Liver (tissue), 9 donors: ENCODE data around the gene STRIP2. TPM values are rescaled to one million over a fixed set of nuclear protein-coding genes. Genes with fewer than 3 reads are reported as not detected.

Experiments used
- DNase-seq: peaks from one replicate; pipeline ENCODE4 v3.0.0-alpha.2; 2017; ENCODE audit warnings: low spot score
- H3K27ac ChIP-seq, 2 donors: one replicate each; pipeline ENCODE4 v1.7.0; 2013; ENCODE audit warnings: inconsistent platforms in 2 of 2, low read length in 2 of 2, control low read depth in 1 of 2, low read depth in 1 of 2, mild to moderate bottlenecking in 1 of 2
- H3K27me3 ChIP-seq, 4 donors: one replicate each; pipeline versions ENCODE4 v1.6.1 to v1.7.0; 2013; ENCODE audit warnings: low read length in 3 of 4, inconsistent platforms in 1 of 4, mild to moderate bottlenecking in 1 of 4, moderate library complexity in 1 of 4; ENCODE audit not compliant: control insufficient read depth in 4 of 4, insufficient read depth in 4 of 4
- H3K36me3 ChIP-seq, 4 donors: one replicate each; pipeline versions ENCODE4 v1.6.1 to v1.7.0; 2013; ENCODE audit warnings: low read length in 3 of 4, mild to moderate bottlenecking in 3 of 4, low read depth in 1 of 4, moderate library complexity in 1 of 4; ENCODE audit not compliant: control insufficient read depth in 4 of 4, insufficient read depth in 3 of 4
- H3K4me1 ChIP-seq, 4 donors: one replicate each; pipeline versions ENCODE4 v1.6.1 to v1.7.0; 2013; ENCODE audit warnings: low read length in 3 of 4, mild to moderate bottlenecking in 3 of 4, moderate library complexity in 1 of 4; ENCODE audit not compliant: control insufficient read depth in 4 of 4, insufficient read depth in 4 of 4
- H3K4me3 ChIP-seq, 3 donors: one replicate each; pipeline versions ENCODE4 v1.6.1 to v1.7.0; 2013; ENCODE audit warnings: low read length in 3 of 3, control low read depth in 1 of 3, low read depth in 1 of 3, mild to moderate bottlenecking in 1 of 3
- H3K9ac ChIP-seq, 2 donors: one replicate each; pipeline ENCODE4 v1.7.0; 2013; ENCODE audit warnings: low read length in 2 of 2, mild to moderate bottlenecking in 2 of 2, moderate library complexity in 2 of 2, control low read depth in 1 of 2, low read depth in 1 of 2
- H3K9me3 ChIP-seq, 4 donors: one replicate each; pipeline versions ENCODE4 v1.6.1 to v1.7.0; 2013; ENCODE audit warnings: low read length in 3 of 4; ENCODE audit not compliant: control insufficient read depth in 4 of 4
- EGR1 ChIP-seq, 2 donors: IDR thresholded peaks; 2 replicates each; pipeline ENCODE4 v1.6.1; 2016 to 2018; ENCODE audit warnings: antibody characterized with exemption in 2 of 2, low read depth in 2 of 2
- FOXA1 ChIP-seq: IDR thresholded peaks from 2 replicates; pipeline ENCODE4 v1.6.1; 2016; ENCODE audit warnings: antibody characterized with exemption
- FOXA2 ChIP-seq: IDR thresholded peaks from 2 replicates; pipeline ENCODE4 v1.6.1; 2016; ENCODE audit warnings: antibody characterized with exemption
- GABPA ChIP-seq, 2 donors: IDR thresholded peaks in 1 of 2; conservative IDR thresholded peaks in 1 of 2; 2 replicates each; pipeline ENCODE4 v1.6.1; 2016; ENCODE audit warnings: antibody characterized with exemption in 2 of 2, mild to moderate bottlenecking in 1 of 2, moderate library complexity in 1 of 2
- HNF4A ChIP-seq, 2 donors: conservative IDR thresholded peaks; 2 replicates each; pipeline ENCODE4 v1.6.1; 2016; ENCODE audit warnings: antibody characterized with exemption in 2 of 2, mild to moderate bottlenecking in 2 of 2
- HNF4G ChIP-seq: IDR thresholded peaks from 2 replicates; pipeline ENCODE4 v1.6.1; 2016; ENCODE audit warnings: antibody characterized with exemption
- JUND ChIP-seq, 2 donors: IDR thresholded peaks; 2 replicates each; pipeline ENCODE4 v1.6.1; 2016; ENCODE audit warnings: antibody characterized with exemption in 2 of 2
- NR2F2 ChIP-seq: IDR thresholded peaks from 2 replicates; pipeline ENCODE4 v1.6.1; 2016; ENCODE audit warnings: antibody characterized with exemption
- RXRA ChIP-seq, 2 donors: IDR thresholded peaks; 2 replicates each; pipeline ENCODE4 v1.6.1; 2017 to 2018; ENCODE audit warnings: antibody characterized with exemption in 2 of 2, mild to moderate bottlenecking in 1 of 2
- SP1 ChIP-seq: IDR thresholded peaks from 2 replicates; pipeline ENCODE4 v1.6.1; 2018; ENCODE audit warnings: antibody characterized with exemption, mild to moderate bottlenecking
- TAF1 ChIP-seq: conservative IDR thresholded peaks from 2 replicates; pipeline ENCODE4 v1.6.1; 2016; ENCODE audit warnings: antibody characterized with exemption, mild to moderate bottlenecking
- YY1 ChIP-seq: IDR thresholded peaks from 2 replicates; pipeline ENCODE4 v1.6.1; 2016; ENCODE audit warnings: antibody characterized with exemption, mild to moderate bottlenecking
- WGBS: extraction: QIAGEN DNeasy Blood & Tissue Kit; methylation state at CpG from one replicate; pipeline ENCODE4 v1.1.7; 2013; 5-methylcytosine and 5-hydroxymethylcytosine counted together
- polyA plus RNA-seq, 2 donors: library from polyadenylated mRNA; stranded (reverse) in 1 of 2; unstranded in 1 of 2; fragments of 200-250 nt in 1 of 2; fragments of >200 nt in 1 of 2; fragmentation: Nextera tagmentation in 1 of 2; extraction: Ambion mirVana in 1 of 2; gene quantifications; one replicate each; pipeline versions ENCODE4 v1.2.1 to v1.2.3, GENCODE V29; 2013 to 2015
- total RNA-seq, 2 donors: library from RNA; depleted of rRNA; stranded (reverse); fragments of >200 nt; gene quantifications; one replicate each; pipeline ENCODE4 v1.2.3, GENCODE V29; 2014
- TF ChIP-seq, protein P1 (sequence below): IDR thresholded peaks from 2 replicates; pipeline ENCODE4 v1.6.1; 2016; ENCODE audit warnings: antibody characterized with exemption
- TF ChIP-seq, protein P2 (sequence below): IDR thresholded peaks from 2 replicates; pipeline ENCODE4 v1.6.1; 2016; ENCODE audit warnings: antibody characterized with exemption
- TF ChIP-seq, protein P3 (sequence below): fragments of 150-350 bp; IDR thresholded peaks from 2 replicates; pipeline ENCODE4 v1.5.1; 2017; ENCODE audit warnings: improper control_type of control experiment, low read depth, low read length; ENCODE audit not compliant: missing input control
- donor health status: healthy.
- donor health status: healthy.
- donor health status: healthy.
- donor health status: healthy.
- donor health status: healthy.

STRIP2 gene
- total and polyA plus RNA-seq, 4 donors: 0.18 to 4.8 (median 0.35) TPM

DNA sequence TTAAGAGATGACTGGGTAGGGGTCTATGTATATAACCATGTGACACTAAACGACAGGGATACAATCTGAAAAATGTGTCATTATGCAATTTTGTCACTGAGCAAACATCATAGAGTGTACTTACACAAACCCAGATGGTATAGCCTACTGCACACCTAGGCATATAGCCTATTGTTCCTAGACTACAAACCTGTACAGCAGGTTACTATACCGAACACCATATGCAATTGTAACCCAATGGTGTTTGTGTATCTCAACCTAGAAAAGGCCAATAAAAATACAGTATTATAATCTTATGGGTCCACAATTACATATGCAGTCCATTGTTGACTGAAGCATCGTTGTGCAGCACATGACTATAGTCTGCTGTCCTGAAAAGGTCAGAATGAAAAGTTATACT, 22.9 kb downstream of the STRIP2 start:
- H3K9ac ChIP-seq: no peak overlapping the region
- H3K27ac ChIP-seq: no peak overlapping the region
- no peak overlapping the region for H3K4me3 ChIP-seq
- no peaks in the 10 kb centered on the region for H3K4me1 ChIP-seq
- 81% methylated on average over 3 of the region's 3 CpGs for WGBS
- H3K27me3 ChIP-seq: no peaks in the 10 kb centered on the region
- H3K9me3 ChIP-seq: no peaks in the 10 kb centered on the region
- DNase-seq: no peak
- TF ChIP-seq RXRA (IDR thresholded peaks at IDR 0.05) (no peak), HNF4G (no peak), GABPA (IDR thresholded peaks at IDR 0.05 in 1 of 2, conservative IDR thresholded peaks at IDR 0.05 in 1 of 2) (no peak), YY1 (no peak), EGR1 (IDR thresholded peaks at IDR 0.05; ENCODE audit: low read depth in 2 of 2) (no peak), HNF4A (conservative IDR thresholded peaks at IDR 0.05) (no peak), SP1 (no peak), FOXA2 (no peak)
- TF ChIP-seq, protein P1, sequence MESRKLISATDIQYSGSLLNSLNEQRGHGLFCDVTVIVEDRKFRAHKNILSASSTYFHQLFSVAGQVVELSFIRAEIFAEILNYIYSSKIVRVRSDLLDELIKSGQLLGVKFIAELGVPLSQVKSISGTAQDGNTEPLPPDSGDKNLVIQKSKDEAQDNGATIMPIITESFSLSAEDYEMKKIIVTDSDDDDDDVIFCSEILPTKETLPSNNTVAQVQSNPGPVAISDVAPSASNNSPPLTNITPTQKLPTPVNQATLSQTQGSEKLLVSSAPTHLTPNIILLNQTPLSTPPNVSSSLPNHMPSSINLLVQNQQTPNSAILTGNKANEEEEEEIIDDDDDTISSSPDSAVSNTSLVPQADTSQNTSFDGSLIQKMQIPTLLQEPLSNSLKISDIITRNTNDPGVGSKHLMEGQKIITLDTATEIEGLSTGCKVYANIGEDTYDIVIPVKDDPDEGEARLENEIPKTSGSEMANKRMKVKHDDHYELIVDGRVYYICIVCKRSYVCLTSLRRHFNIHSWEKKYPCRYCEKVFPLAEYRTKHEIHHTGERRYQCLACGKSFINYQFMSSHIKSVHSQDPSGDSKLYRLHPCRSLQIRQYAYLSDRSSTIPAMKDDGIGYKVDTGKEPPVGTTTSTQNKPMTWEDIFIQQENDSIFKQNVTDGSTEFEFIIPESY: no peak
- TF ChIP-seq, protein P2, sequence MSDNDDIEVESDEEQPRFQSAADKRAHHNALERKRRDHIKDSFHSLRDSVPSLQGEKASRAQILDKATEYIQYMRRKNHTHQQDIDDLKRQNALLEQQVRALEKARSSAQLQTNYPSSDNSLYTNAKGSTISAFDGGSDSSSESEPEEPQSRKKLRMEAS: no peak
- TF ChIP-seq, protein P3, sequence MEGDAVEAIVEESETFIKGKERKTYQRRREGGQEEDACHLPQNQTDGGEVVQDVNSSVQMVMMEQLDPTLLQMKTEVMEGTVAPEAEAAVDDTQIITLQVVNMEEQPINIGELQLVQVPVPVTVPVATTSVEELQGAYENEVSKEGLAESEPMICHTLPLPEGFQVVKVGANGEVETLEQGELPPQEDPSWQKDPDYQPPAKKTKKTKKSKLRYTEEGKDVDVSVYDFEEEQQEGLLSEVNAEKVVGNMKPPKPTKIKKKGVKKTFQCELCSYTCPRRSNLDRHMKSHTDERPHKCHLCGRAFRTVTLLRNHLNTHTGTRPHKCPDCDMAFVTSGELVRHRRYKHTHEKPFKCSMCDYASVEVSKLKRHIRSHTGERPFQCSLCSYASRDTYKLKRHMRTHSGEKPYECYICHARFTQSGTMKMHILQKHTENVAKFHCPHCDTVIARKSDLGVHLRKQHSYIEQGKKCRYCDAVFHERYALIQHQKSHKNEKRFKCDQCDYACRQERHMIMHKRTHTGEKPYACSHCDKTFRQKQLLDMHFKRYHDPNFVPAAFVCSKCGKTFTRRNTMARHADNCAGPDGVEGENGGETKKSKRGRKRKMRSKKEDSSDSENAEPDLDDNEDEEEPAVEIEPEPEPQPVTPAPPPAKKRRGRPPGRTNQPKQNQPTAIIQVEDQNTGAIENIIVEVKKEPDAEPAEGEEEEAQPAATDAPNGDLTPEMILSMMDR: no peak
- H3K36me3 ChIP-seq: no peaks in the 10 kb centered on the region

DNA sequence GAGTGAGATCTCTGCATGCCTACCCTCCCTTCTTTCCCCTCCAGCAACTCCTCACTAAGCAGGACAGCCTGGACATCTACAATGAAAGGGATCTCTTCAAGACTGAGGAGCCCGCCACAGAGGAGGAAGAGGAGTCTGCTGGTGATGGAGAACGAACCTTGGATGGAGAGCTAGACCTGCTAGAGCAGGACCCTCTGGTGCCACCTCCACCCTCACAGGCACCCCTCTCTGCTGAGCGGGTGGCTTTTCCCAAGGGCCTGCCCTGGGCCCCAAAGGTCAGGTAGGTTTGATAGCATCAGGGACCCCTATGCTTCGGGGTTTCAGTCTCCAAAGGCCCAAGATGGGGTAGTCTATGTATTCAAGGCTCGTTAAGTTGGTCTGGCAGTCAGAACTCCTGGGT, 23.9 kb downstream of the STRIP2 start:
- no peak overlapping the region for H3K4me3 ChIP-seq
- H3K27me3 ChIP-seq: no peaks in the 10 kb centered on the region
- 95% methylated on average over 5 of the region's 5 CpGs for WGBS
- no peaks in the 10 kb centered on the region for H3K9me3 ChIP-seq
- TF ChIP-seq FOXA2 (no peak), TAF1 (no peak), YY1 (no peak)
- TF ChIP-seq, protein P2: no peak
- H3K9ac ChIP-seq: no peak overlapping the region
- no peak overlapping the region for H3K27ac ChIP-seq
- H3K36me3 ChIP-seq: no peaks in the 10 kb centered on the region
- no peak for DNase-seq
- no peaks in the 10 kb centered on the region for H3K4me1 ChIP-seq

DNA sequence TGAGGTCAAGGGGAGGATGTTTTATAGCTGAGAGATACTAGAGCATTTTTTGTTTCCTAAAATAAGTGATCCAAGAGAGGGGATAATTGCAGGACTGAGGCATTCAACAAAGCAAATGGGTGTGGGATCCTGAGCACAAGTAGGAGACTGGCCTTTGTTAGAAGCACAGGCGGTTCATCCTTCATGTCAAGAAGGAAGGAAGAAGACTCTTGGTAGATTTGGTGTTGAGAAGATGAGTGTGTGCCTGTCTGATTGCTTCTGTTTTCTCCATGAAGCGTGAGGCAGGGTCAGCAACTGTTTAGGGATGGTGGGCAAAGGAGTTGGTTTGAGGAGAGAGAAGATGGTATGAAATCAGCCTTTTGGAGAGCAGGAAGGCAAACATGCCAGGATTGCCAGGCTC, 27.6 kb downstream of the STRIP2 start:
- no peak for DNase-seq
- Histone ChIP-seq H3K27ac (no peak overlapping the region), H3K4me3 (no peak overlapping the region), H3K9ac (no peak overlapping the region), H3K4me1 (no peaks in the 10 kb centered on the region), H3K27me3 (no peaks in the 10 kb centered on the region), H3K9me3 (no peaks in the 10 kb centered on the region), H3K36me3 (no peaks in the 10 kb centered on the region)
- WGBS: 97% methylated on average over 2 of the region's 2 CpGs
- no peak for TF ChIP-seq FOXA1
- no peak for TF ChIP-seq HNF4A (conservative IDR thresholded peaks at IDR 0.05)
- TF ChIP-seq JUND (IDR thresholded peaks at IDR 0.05): no peak
- TF ChIP-seq GABPA (IDR thresholded peaks at IDR 0.05 in 1 of 2, conservative IDR thresholded peaks at IDR 0.05 in 1 of 2): no peak
- TF ChIP-seq NR2F2: no peak
